Stimulated activated CD8-positive, alpha-beta memory T cell treated with anti-CD3 and anti-CD28 coated beads, Interleukin-7, amount 100 ng/mL, for 4 hours (primary cell): ENCODE results near the gene RAMP3.

Source experiments
- DNase-seq, 2 donors: peaks; one replicate each; pipeline ENCODE4 v3.0.0-alpha.2; 2020; ENCODE audit warnings: low read depth in 2 of 2

The RAMP3 gene

GRCh38 chr7:45221896-45222604, 64.5 kb downstream of the RAMP3 start:
- DNase-seq: no peak

- no peak for DNase-seq
Observed at GRCh38 chr7:45223078-45223477, 65.5 kb downstream of the RAMP3 start.

GRCh38 chr7:45223728-45224630, 66.4 kb downstream of the RAMP3 start:
- no peak for DNase-seq

DNA sequence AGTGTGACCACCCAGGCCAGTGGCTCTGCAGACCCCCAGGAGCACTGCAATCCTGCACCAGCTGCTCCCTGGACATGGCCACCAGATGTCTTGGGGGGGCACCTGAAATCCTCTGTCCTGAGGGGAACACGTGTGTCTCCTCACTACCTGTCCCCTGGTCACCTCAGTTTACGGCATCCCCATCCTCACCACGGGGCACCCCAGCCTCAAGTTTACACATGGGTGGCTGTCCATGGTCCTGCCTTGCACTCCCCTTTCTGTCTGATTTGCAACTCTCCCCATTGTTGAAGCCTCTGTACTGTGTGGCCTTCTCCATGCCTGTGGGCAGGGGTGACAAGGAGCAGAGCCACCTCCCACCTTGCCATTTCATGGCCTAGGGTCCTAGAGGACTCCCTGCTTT, 67.2 kb downstream of the RAMP3 start:
- no peak for DNase-seq

GRCh38 chr7:45225311-45225947, 67.8 kb downstream of the RAMP3 start:
- no peak for DNase-seq

- DNase-seq: no peak
Observed at GRCh38 chr7:45225948-45226335, 68.4 kb downstream of the RAMP3 start.

DNA sequence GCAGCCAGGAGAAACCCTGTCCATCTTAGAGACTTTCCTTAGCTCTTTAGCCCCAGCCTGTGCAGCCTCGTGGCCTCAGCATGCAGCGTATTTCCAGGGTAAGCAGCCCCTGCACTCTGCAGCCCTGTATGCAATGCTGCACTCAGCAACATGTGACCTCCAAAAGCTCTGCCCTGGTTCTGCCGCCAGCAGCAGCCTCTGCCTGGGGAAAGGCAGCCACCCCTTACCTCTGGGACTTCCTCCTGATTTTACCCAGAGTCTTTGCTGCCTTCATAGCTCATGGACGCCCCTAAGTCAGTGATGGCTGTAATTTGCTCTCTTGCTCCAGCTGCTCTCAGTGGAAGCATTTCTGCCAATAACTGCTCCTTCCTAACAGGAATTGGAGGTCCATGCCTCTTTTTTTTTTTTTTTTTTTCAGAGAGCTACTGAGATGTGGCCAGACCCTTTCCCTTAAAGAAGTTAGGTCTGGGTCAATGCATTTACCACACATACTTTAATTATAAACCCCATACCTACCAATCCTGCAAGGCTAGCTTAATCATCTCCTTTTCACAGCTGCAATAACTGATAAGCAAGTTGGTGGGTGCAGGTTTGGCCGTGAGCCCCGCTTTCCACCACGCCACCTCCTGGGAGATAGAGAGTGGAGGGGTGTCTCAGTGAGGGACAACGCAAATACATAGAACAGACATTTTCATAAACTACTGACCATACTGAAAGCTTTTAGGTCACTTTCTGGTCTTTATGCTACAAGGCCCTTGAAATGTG, 71.7 kb downstream of the RAMP3 start:
- no peak for DNase-seq

DNA sequence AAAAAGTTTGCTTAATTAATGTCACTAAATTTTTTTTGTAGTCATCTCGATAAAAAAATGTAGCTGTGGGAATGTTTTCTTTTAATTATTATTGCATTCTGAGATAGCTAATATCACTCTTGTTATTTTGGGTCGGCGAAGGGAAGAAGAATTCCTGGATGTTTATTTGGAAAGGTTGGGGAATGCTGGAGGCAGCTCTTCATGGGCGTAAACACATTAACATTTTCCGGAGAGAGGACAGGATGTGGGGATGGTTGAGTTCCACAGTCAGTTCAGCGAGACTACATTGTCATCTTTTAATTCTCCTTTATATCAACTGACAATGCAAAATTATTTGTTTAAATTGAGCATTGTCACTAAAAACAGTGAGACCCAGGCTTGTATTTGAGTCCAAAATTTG, 72.5 kb downstream of the RAMP3 start:
- DNase-seq: no peak

- no peak for DNase-seq
Observed at GRCh38 chr7:45230611-45231165, 73.1 kb downstream of the RAMP3 start.

GRCh38 chr7:45233249-45233775, 75.7 kb downstream of the RAMP3 start:
- DNase-seq: no peak
